Measurements from ENCODE around the gene SAMD1. TPM values are rescaled to one million over a fixed set of nuclear protein-coding genes. Genes with fewer than 3 reads are reported as not detected.

Gene SAMD1
- total RNA-seq, 2 donors from 2014 or later: 94.2 to 126 TPM

DNA sequence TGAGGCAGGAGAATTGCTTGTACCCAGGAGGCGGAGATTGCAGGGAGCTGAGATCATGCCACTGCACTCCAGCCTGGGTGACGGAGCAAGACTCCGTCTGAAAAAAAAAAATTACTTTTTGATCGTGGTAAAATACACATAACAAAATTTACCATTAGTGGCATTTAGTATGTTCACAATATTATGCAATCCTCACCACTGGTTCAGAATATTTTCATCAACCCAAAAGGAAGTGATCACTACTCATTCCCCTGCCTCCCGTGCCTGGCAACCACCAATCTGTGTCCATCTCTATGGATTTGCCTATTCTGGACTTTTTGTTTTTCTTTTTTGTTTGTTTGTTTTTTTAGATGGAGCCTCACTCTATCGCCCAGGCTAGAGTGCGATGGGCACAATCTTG lies 27.4 kb downstream of the SAMD1 start:
- no peaks in the 10 kb centered on the region for H3K36me3 Mint-ChIP-seq (ENCODE audit: low read depth)
- no peak overlapping the region for H3K9ac ChIP-seq (ENCODE audit: extremely low read depth, low read length, poor library complexity, severe bottlenecking)
- H3K4me1 Mint-ChIP-seq: no peaks in the 10 kb centered on the region
- no peaks in the 10 kb centered on the region for H3K9me3 Mint-ChIP-seq
- WGBS, 2 experiments (ENCODE audit: insufficient coverage in 1 of 2, insufficient read length in 1 of 2): 92 to 94% methylated on average over 7 of the region's 7 CpGs
- no peak for DNase-seq
- no peaks in the 10 kb centered on the region for H3K9me3 ChIP-seq (ENCODE audit: control insufficient read depth, low read length)
- no peak overlapping the region for H3K27ac ChIP-seq (ENCODE audit: low read depth, low read length)
- H3K4me3 ChIP-seq (ENCODE audit: low read length): no peak overlapping the region
- H3K36me3 ChIP-seq (ENCODE audit: control insufficient read depth, insufficient read depth, low read length): no peaks in the 10 kb centered on the region
- TF ChIP-seq, protein P1, sequence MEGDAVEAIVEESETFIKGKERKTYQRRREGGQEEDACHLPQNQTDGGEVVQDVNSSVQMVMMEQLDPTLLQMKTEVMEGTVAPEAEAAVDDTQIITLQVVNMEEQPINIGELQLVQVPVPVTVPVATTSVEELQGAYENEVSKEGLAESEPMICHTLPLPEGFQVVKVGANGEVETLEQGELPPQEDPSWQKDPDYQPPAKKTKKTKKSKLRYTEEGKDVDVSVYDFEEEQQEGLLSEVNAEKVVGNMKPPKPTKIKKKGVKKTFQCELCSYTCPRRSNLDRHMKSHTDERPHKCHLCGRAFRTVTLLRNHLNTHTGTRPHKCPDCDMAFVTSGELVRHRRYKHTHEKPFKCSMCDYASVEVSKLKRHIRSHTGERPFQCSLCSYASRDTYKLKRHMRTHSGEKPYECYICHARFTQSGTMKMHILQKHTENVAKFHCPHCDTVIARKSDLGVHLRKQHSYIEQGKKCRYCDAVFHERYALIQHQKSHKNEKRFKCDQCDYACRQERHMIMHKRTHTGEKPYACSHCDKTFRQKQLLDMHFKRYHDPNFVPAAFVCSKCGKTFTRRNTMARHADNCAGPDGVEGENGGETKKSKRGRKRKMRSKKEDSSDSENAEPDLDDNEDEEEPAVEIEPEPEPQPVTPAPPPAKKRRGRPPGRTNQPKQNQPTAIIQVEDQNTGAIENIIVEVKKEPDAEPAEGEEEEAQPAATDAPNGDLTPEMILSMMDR (conservative IDR thresholded peaks at IDR 0.05): no peak
- peaks cover 26% of the 10 kb centered on the region for H3K27me3 Mint-ChIP-seq (ENCODE audit: insufficient read depth)
- peaks cover 16% of the 10 kb centered on the region for H3K27me3 ChIP-seq (ENCODE audit: control insufficient read depth, insufficient read depth, low read length, poor library complexity, severe bottlenecking)
- no peaks in the 10 kb centered on the region for H3K4me1 ChIP-seq (ENCODE audit: control insufficient read depth, insufficient read depth, low read length)
- no peak overlapping the region for H3K4me3 Mint-ChIP-seq
- no peak overlapping the region for H3K27ac Mint-ChIP-seq

- no peaks in the 10 kb centered on the region for H3K4me1 Mint-ChIP-seq
- no peak overlapping the region for H3K4me3 Mint-ChIP-seq
- no peaks in the 10 kb centered on the region for H3K9me3 ChIP-seq (ENCODE audit: control insufficient read depth, low read length)
- no peak overlapping the region for H3K4me3 ChIP-seq (ENCODE audit: low read length)
- no peaks in the 10 kb centered on the region for H3K36me3 ChIP-seq (ENCODE audit: control insufficient read depth, insufficient read depth, low read length)
- H3K27me3 ChIP-seq (ENCODE audit: control insufficient read depth, insufficient read depth, low read length, poor library complexity, severe bottlenecking): peaks cover 22% of the 10 kb centered on the region
- no peaks in the 10 kb centered on the region for H3K9me3 Mint-ChIP-seq
- no peak overlapping the region for H3K27ac Mint-ChIP-seq
- WGBS, 2 experiments (ENCODE audit: insufficient coverage in 1 of 2, insufficient read length in 1 of 2): 92 to 93% methylated on average over 5 of the region's 5 CpGs
- DNase-seq: no peak
- no peak overlapping the region for H3K27ac ChIP-seq (ENCODE audit: low read depth, low read length)
- no peak overlapping the region for H3K9ac ChIP-seq (ENCODE audit: extremely low read depth, low read length, poor library complexity, severe bottlenecking)
- H3K36me3 Mint-ChIP-seq (ENCODE audit: low read depth): no peaks in the 10 kb centered on the region
- peaks cover 32% of the 10 kb centered on the region for H3K27me3 Mint-ChIP-seq (ENCODE audit: insufficient read depth)
- no peaks in the 10 kb centered on the region for H3K4me1 ChIP-seq (ENCODE audit: control insufficient read depth, insufficient read depth, low read length)
- TF ChIP-seq, protein P1 (conservative IDR thresholded peaks at IDR 0.05): no peak
These were observed 28.0 kb downstream of the SAMD1 start for GRCh38 chr19:14062558-14062855.

DNA sequence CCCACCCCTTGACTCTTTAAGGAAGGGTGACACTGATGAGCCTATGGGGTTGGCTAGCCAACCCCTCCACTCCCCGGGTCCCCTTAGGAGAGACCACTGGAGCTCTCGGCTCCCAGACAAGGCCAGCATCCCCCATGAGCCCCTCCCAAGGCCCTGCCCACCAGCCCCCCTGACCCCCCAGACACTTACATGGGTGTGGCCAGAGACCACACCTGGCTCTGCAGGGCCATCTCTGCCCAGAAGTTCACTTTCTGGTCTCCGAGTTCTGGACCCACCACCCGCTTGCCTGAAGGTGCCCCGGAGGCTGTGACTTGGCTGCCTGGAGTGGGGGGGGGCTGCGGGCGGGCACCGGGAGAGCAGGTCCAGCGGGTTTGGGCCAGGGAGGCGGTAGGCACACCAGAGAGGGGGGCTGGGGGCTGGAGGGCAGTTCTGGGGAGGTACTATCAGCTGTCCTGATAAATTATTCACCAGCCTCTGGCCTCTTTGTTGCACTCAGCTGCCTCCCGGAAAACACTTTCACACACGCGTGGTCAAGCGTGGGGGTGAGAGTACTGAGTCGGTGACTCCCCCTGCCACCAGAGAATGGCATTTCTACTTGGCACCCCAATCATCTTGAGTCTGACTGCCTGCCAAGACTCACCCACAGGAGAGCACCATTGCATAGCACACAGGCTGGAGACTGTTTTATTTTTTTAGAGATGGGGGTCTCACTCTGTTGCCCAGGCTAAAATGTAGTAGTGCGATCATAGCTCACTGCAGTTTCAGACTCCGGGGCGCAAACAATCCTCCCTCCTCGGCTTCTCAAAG lies 28.6 kb downstream of the SAMD1 start, which contains the start of gene PALM3:
PALM3 (minus strand) TSS at position 326 of the 807 bp plus-strand sequence; CDS start at position 230, 96 bp downstream.
- Mint-ChIP-seq H3K9me3 (no peaks in the 10 kb centered on the region), H3K27me3 (ENCODE audit: insufficient read depth) (peaks cover 35% of the 10 kb centered on the region), H3K4me1 (no peaks in the 10 kb centered on the region), H3K4me3 (no peak within 1 kb of the TSS), H3K27ac (no peak within 1 kb of the TSS), H3K36me3 (ENCODE audit: low read depth) (no peaks in the 10 kb centered on the region)
- Histone ChIP-seq H3K4me3 (ENCODE audit: low read length) (no peak within 1 kb of the TSS), H3K36me3 (ENCODE audit: control insufficient read depth, insufficient read depth, low read length) (no peaks in the 10 kb centered on the region), H3K27me3 (ENCODE audit: control insufficient read depth, insufficient read depth, low read length, poor library complexity, severe bottlenecking) (peaks cover 24% of the 10 kb centered on the region), H3K27ac (ENCODE audit: low read depth, low read length) (no peak within 1 kb of the TSS), H3K9ac (ENCODE audit: extremely low read depth, low read length, poor library complexity, severe bottlenecking) (no peak within 1 kb of the TSS), H3K4me1 (ENCODE audit: control insufficient read depth, insufficient read depth, low read length) (no peaks in the 10 kb centered on the region), H3K9me3 (ENCODE audit: control insufficient read depth, low read length) (no peaks in the 10 kb centered on the region)
- no peak for DNase-seq
- WGBS, 2 experiments (ENCODE audit: insufficient coverage in 1 of 2, insufficient read length in 1 of 2): 88 to 90% methylated on average over 9 to 19 of the region's 19 CpGs
- TF ChIP-seq, protein P1 (conservative IDR thresholded peaks at IDR 0.05): no peak
